Muscle layer of duodenum (tissue), 2 donors: Measurements from ENCODE around the gene RUNX1.

Source experiments
- H3K27ac ChIP-seq: one replicate; pipeline ENCODE4 v1.7.0; 2013; ENCODE audit warnings: mild to moderate bottlenecking, low read length
- H3K27me3 ChIP-seq: one replicate; pipeline ENCODE4 v1.7.0; 2013; ENCODE audit warnings: low read depth, mild to moderate bottlenecking, control low read depth, low read length
- H3K36me3 ChIP-seq, 2 donors: one replicate each; pipeline ENCODE4 v1.7.0; 2013; ENCODE audit warnings: low read length in 2 of 2, control low read depth in 1 of 2, mild to moderate bottlenecking in 1 of 2; ENCODE audit not compliant: insufficient read depth in 2 of 2, control insufficient read depth in 1 of 2
- H3K4me1 ChIP-seq, 2 donors: one replicate each; pipeline ENCODE4 v1.7.0; 2013; ENCODE audit warnings: low read length in 2 of 2, mild to moderate bottlenecking in 2 of 2, control low read depth in 1 of 2, moderate library complexity in 1 of 2; ENCODE audit not compliant: insufficient read depth in 2 of 2, control insufficient read depth in 1 of 2
- H3K4me3 ChIP-seq, 2 donors: one replicate each; pipeline ENCODE4 v1.7.0; 2013; ENCODE audit warnings: low read length in 2 of 2, low read depth in 1 of 2, mild to moderate bottlenecking in 1 of 2
- H3K9me3 ChIP-seq, 2 donors: one replicate each; pipeline ENCODE4 v1.7.0; 2013; ENCODE audit warnings: low read length in 2 of 2, control low read depth in 1 of 2, mild to moderate bottlenecking in 1 of 2; ENCODE audit not compliant: control insufficient read depth in 1 of 2
- donor health status: healthy.

RUNX1 gene

DNA sequence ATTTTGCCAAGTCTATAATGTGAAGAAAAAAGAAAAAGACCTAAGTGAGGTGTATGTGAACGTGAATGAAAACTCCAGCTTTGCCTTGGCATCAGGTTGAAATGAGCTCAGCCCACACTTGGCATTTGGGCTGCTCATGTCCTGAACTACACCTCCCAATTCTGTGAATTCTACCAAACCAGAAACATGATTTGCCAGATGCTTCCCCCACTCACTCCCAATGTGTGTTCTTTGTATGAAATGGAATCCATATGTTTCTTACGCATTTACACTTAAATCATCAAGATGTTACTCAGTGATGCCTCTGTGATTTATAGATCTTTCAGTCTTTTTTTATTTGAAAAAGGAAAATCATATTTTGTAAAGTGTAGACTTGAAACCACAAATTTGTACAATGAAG, 32.8 kb upstream of the RUNX1 start:
- H3K4me3 ChIP-seq = no peak overlapping the region

DNA sequence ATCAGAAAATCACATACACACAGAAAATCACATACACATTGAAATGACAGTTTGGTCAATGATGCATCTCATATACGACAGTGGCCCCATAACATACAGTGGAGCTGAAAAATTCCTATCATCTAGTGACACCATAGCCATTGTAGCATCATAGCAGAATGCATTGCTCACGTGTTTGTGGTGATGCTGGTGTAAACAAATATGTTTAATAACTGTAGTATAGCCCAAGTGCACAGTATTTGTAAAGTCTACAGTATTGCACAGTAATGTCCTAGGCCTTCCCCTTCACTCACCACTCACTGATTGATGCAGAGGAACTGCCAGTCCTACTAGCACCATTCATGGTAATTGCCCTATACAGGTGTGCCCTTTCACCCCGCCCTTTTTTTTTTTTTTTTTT, 30.1 kb upstream of the RUNX1 start:
- Histone ChIP-seq H3K36me3 (no peaks in the 10 kb centered on the region), H3K4me1 (no peaks in the 10 kb centered on the region), H3K9me3 (no peaks in the 10 kb centered on the region), H3K27me3 (no peaks in the 10 kb centered on the region), H3K27ac (no peak overlapping the region), H3K4me3 (no peak overlapping the region)

More for the DNA sequence above, 32.8 kb upstream of the RUNX1 start:
- H3K9me3 ChIP-seq = no peaks in the 10 kb centered on the region
- H3K27me3 ChIP-seq = no peaks in the 10 kb centered on the region
- H3K27ac ChIP-seq = no peak overlapping the region
- H3K4me1 ChIP-seq = no peaks in the 10 kb centered on the region
- H3K36me3 ChIP-seq = no peaks in the 10 kb centered on the region

DNA sequence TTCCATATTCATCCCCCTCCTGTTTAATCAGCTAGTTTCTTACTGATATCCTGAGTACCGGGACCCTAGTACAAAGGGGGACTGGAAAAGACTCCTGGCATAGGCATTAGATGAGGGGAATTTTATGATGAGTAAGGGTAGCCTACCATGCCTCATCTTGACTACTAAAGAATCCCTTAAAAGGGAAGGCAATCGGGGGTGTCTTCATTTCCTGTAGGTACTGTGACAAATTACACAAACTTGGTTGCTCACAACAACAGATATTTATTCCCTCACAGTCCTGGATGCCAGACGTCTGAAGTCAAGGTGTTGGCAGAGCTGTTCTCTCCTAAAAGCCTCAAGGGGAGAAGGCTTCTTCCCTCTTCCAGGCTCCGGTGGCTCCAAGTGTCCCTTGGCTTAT, 28.9 kb upstream of the RUNX1 start:
- H3K4me3 ChIP-seq = no peak overlapping the region
- H3K4me1 ChIP-seq = no peaks in the 10 kb centered on the region
- no peaks in the 10 kb centered on the region for H3K27me3 ChIP-seq
- no peak overlapping the region for H3K27ac ChIP-seq
- no peaks in the 10 kb centered on the region for H3K9me3 ChIP-seq
- no peaks in the 10 kb centered on the region for H3K36me3 ChIP-seq

DNA sequence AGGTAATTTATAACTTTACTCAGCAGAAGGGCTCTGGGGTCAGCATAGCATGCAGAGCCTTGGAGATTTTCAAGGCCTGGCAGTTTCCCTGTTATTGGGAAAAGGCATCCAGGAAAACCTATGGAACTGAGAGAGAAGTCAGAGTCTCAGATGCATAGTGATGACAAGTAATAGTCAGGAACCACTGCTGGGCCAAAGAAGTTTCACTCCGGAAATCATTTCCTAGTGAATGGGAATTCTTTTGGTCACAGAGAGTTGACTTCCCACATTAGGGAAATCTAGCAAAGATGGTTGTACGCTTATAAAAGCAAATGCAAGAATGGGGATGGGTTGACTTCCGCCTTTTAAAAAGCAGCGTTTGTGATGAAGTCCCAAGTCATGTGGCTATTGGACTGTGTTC, 28.4 kb upstream of the RUNX1 start:
- H3K4me3 ChIP-seq = no peak overlapping the region
- no peaks in the 10 kb centered on the region for H3K4me1 ChIP-seq
- H3K9me3 ChIP-seq = no peaks in the 10 kb centered on the region
- H3K36me3 ChIP-seq = no peaks in the 10 kb centered on the region
- H3K27ac ChIP-seq = no peak overlapping the region
- H3K27me3 ChIP-seq = no peaks in the 10 kb centered on the region

DNA sequence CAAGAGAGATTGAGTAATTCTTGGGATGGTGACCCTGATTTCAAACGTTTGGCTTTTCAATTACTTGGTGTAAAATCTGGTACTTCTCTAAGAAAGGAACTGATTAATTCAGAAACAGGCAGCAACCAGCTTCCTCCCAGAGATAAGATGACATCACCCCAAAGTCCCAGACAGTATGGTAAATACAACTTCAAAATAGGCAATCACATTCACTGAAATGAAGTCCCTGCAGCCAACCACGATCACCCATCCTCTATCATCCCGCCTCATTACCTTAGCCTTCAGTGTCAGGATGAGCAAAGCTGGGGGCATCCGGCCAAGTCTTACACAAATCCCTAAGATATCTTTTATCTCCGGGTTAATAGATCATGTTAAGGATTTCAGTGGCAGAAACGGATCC, 26.4 kb upstream of the RUNX1 start:
- Histone ChIP-seq H3K4me1 (no peaks in the 10 kb centered on the region), H3K36me3 (no peaks in the 10 kb centered on the region), H3K9me3 (no peaks in the 10 kb centered on the region), H3K4me3 (no peak overlapping the region), H3K27ac (no peak overlapping the region), H3K27me3 (no peaks in the 10 kb centered on the region)

DNA sequence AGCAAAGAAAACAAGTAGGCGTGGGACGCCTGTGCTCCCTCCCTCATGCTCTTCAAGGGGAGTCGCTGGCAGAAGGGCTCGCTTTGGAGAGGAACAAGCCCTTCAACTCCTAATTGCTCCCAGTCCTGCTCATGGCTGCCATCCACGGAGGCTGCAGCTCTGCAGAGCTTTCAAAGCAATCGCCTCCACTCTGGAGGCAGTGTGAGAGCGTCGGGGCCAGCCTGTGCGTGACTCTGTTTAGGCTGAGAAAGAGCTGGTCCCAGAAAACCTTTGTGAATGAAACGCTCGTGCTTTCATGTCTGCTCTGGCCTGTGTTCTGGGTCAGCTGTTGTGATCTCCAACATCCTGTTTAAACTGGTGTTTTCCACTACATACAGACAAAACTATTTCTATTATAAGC, 23.9 kb upstream of the RUNX1 start:
- Histone ChIP-seq H3K4me1 (no peaks in the 10 kb centered on the region), H3K27me3 (no peaks in the 10 kb centered on the region), H3K9me3 (no peaks in the 10 kb centered on the region), H3K36me3 (no peaks in the 10 kb centered on the region), H3K4me3 (peak overlapping the region in 1 of 2 donors; percentile 15), H3K27ac (peak overlapping the region; percentile 48)

DNA sequence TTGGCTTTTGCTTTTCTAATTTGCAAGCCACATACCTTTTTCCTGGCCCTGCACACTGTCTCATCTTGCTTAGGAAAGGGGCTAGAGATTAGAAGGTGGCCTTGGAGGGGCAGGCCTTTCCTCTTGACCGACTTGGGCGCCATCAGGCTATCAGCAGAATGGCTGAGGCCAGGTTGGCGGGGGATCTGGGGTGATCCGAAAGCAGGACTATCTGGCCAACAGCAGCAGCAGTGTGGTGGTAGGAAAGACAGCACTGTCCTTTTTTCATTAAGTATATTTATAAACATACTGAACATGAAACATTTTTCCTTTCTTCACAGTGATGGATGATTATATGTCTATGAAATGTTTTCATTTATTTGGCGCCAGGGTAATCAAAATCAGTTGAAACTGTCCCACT, 23.5 kb upstream of the RUNX1 start:
- Histone ChIP-seq H3K4me3 (peak overlapping the region in 1 of 2 donors; percentile 15), H3K9me3 (no peaks in the 10 kb centered on the region), H3K4me1 (no peaks in the 10 kb centered on the region), H3K27ac (peak overlapping the region; percentile 48), H3K27me3 (no peaks in the 10 kb centered on the region), H3K36me3 (no peaks in the 10 kb centered on the region)

DNA sequence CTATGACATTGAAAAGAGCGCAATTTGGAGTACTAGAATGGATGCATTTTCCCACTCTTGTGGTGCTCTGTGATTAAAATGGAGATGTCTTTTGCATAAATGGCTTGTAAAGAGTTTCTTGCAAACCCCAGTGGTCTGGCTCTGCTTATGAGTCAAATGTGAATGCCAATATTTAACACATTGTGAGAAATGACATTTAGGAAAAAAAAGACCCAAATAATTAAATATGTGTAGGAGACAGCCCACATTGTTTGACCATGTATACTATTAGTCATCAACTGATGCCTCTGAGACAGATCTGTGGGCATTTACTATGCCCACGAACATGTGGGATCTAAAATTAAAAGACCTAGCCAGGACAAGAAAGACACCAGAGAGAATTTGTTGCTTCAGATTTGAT, 22.2 kb upstream of the RUNX1 start:
- H3K4me3 ChIP-seq = no peak overlapping the region
- H3K9me3 ChIP-seq = no peaks in the 10 kb centered on the region
- H3K27me3 ChIP-seq = no peaks in the 10 kb centered on the region
- H3K36me3 ChIP-seq = no peaks in the 10 kb centered on the region
- no peak overlapping the region for H3K27ac ChIP-seq
- H3K4me1 ChIP-seq = no peaks in the 10 kb centered on the region

DNA sequence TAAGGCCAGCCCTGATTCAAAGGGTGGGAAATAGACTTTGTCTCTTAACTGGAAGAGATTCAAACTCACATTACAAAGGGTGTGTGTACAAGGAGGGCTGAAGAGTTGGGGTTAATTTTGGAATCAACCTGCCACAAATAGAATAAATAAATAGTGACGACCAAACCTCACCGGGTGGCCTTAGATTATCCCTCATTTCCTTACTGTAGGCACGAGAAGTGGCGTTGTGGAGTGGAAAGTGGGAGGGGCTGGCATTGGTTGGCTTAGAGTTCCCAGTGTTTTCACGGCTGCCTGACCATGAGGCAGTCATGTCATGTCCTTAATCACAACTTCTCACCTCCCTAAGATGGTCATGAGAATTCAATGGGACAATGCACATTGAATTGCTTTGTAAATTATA, 21.3 kb upstream of the RUNX1 start:
- no peak overlapping the region for H3K4me3 ChIP-seq
- H3K36me3 ChIP-seq = no peaks in the 10 kb centered on the region
- H3K4me1 ChIP-seq = no peaks in the 10 kb centered on the region
- no peaks in the 10 kb centered on the region for H3K27me3 ChIP-seq
- no peaks in the 10 kb centered on the region for H3K9me3 ChIP-seq
- no peak overlapping the region for H3K27ac ChIP-seq

DNA sequence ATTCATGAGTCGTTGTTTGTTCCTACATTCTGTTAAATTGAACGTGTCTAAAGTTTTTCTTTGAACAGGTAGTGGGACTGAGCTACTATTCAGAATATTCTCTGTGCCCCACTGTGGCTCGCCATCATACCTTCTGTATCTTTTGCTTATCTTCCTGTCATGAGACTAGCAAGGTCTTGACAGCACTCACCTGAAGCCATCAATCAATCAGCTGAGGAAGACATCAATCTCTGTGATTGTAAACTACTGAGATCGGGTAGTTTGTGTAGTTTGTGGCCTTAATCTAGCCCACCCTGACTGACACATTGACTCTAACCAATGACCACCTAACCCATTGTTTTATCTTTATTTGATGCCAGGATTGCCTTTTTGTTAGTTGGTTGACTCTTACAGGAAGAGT, 17.7 kb upstream of the RUNX1 start:
- no peaks in the 10 kb centered on the region for H3K4me1 ChIP-seq
- H3K4me3 ChIP-seq = no peak overlapping the region
- no peaks in the 10 kb centered on the region for H3K36me3 ChIP-seq
- H3K9me3 ChIP-seq = no peaks in the 10 kb centered on the region
- H3K27ac ChIP-seq = no peak overlapping the region
- no peaks in the 10 kb centered on the region for H3K27me3 ChIP-seq

DNA sequence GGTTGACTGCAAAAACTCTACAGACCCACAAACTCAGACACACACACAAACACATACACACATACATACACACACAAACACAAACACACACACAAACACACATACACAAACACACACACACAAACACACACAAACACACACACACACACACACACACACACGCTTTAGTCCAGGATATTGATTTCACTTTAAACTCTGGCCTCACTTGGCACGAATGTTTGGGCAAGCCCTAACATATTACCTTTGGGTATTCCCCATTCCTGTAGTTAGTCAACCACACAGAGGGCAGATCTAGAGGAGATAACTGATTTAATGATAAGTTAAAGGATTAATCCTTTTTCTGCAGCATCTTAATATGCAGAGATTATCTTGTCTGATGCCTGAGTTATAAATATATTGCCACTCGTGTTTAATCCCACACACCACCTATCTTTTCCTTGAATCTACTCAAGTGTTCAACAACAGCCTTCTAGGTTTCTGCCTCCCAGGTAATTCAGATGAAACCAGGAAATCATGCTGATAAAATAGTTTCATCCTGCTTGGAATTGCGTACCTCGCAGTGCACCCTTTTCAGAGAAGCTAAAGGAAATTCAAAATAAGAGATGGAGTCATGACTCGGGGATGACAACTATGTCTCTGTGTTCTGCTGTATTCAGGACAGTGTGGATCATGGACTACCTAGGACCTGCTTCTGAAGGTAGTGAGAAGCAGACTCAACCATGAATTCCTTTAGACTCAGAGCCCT, 14.5 kb upstream of the RUNX1 start:
- Histone ChIP-seq H3K36me3 (no peaks in the 10 kb centered on the region), H3K27ac (no peak overlapping the region)

DNA sequence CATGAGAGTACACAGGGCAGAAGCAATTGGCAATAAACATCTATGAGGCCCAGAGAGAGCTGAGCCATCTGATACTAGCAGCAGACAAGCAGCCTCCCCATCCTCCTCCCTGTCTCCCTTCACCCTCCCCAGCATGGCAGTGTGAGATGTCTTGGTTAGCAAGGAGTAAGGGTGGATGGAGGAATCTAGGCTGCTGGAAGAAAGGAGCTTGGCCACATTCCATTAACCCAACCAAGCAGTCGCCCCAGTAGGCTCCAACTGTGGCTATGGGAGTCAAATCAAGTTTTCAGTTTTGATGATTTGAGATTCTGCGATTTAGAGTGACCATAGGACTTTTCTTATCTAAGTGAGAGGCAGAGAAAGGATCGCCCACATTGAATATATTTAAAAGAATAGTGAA, 12.9 kb upstream of the RUNX1 start:
- H3K27ac ChIP-seq = no peak overlapping the region
- no peak overlapping the region for H3K4me3 ChIP-seq
- no peaks in the 10 kb centered on the region for H3K27me3 ChIP-seq
- H3K9me3 ChIP-seq = no peaks in the 10 kb centered on the region
- no peaks in the 10 kb centered on the region for H3K4me1 ChIP-seq
- H3K36me3 ChIP-seq = no peaks in the 10 kb centered on the region

More for the DNA sequence above, 14.5 kb upstream of the RUNX1 start:
- H3K9me3 ChIP-seq = no peaks in the 10 kb centered on the region
- H3K4me1 ChIP-seq = no peaks in the 10 kb centered on the region
- no peaks in the 10 kb centered on the region for H3K27me3 ChIP-seq
- H3K4me3 ChIP-seq = no peak overlapping the region
